ENCODE data around the gene SMIM14.
A peak's percentile ranks its signal among the peaks of the same experiment; 100 is the strongest.
"Not testable (repeated sequence)": the region's sequence is repeated elsewhere in the genome, so short reads cannot be mapped to it uniquely, and the experiment has no call there.

The SMIM14 gene

DNA sequence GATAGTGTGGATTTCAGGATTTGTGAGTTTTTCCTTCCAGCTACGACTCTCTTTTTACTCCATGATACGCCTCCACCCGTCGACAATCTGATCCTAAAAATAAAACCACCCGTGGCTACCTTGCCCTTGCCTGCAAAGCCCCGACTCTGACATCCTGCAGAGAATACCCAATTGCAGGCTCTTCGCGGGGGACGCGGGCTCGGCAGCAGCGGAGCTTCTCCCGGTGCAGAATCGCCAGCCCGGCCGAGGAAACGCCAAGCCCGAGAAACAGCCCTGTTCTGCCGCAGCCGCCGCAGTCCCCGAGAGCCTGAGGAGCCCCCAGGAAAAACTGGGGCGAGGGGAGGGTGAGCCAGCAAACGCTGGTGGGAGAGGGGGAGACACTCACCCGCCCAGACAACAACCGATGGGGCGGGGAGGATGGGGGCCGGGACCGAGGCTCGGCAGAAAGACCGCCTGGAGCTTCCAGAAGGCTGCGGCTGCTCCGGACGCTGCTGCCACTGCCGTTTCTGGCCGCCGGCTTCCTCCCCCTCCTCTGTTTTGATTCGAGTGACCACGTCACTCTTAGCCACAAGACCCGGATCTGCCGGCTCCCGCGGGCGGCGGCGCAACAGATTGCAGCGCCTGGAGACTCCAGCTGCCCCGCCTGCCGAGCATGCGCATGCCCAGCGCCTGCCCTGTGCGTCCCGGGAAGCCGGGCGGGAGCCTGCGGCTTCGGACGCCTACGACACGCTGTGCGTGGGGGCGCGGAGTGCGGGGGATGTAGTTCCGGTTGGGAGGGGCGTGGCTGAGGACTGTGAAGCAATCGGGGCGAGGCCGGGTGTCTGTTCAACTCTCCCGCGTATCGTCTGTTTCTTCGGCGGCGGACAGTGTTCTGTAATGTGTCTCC, at the start of gene SMIM14:
SMIM14 (minus strand) TSS at position 512 of the 886 bp plus-strand sequence. CDS start 33,720 bp downstream, outside the sequence.
- peak; percentile 98 for DNase-seq (ENCODE audit: low spot score)

DNA sequence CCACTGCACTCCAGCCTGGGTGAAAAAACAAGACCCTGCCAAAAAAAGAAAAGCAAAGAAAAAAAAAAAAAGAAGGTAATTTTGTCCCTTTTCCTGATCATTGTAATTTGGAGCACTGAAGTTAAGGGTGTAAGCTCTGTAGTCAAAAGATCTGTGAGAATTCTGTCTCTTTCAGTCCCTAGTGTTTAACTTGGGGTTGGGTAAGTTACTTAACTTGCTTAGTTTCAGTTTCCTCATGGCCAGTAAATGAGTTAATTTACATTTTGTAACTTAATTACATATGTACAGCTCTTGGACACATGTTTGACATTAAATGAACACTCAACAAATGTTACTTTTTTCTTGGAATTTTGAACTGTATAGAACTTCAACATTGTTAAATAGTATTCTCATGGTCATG, 48.3 kb upstream of the SMIM14 start:
- DNase-seq (ENCODE audit: low spot score): no peak

DNA sequence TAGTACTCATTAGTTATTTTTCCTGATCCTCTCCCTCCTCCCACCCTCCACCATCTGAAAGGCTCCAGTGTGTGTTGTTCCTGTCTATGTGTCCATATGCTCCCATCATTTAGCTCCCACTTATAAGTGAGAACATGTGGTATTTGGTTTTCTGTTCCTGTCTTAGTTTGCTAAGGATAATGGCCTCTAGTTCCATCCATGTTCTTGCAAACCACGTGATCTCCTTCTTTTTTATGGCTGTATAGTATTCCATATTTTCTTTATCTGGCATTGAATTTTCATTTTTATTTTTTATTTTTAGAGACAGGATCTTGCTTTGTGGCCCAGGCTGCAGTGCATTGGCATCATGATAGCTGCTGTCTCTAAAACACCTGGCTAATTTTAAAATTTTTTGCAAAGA, 47.3 kb upstream of the SMIM14 start:
- no peak for DNase-seq (ENCODE audit: low spot score)

- DNase-seq (ENCODE audit: low spot score): no peak
These were observed 43.5 kb upstream of the SMIM14 start for GRCh38 chr4:39682138-39682537.

- DNase-seq (ENCODE audit: low spot score): not testable (repeated sequence)
These were observed 42.3 kb upstream of the SMIM14 start for GRCh38 chr4:39681003-39681402.

GRCh38 chr4:39675681-39676080, 37.0 kb upstream of the SMIM14 start:
- not testable (repeated sequence) for DNase-seq (ENCODE audit: low spot score)

GRCh38 chr4:39670296-39670695, 31.6 kb upstream of the SMIM14 start:
- DNase-seq (ENCODE audit: low spot score): not testable (repeated sequence)

DNA sequence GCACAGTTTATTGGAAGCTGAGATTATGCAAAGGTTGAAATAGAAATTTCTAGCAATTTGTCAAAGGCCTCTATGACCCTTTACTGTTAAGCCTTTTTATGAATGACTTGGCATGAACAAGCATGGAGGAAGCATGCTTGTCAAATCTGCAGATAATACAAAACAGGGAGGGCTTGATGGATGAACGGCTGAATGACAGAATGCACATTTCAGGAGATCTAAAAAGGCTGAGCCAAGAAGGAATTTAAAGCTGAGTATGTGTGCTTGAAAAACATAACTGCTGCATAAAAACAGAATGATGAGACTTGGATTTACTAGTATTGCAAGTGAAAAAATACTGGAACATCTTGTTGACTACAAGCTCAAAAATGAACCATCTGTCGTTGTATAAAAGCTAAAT, 30.2 kb upstream of the SMIM14 start:
- DNase-seq (ENCODE audit: low spot score): no peak

DNA sequence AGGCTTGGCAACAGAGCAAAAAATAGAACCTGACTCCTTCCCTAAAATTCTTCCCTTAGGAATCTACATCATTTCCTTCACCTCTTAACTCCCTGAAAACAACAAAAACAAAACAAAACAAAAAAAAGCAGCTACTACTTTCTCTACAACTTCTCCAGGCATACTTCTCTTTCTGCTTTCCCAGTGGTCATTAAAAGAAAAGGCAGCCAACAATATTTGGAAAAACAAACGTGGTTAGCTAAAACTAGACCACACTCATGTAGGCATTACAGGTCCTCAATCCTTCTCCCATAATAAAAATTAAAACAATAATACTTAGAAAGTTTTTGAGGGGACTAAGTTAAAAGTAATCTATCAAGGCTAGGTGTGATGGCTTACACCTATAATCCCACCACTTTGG, 29.0 kb upstream of the SMIM14 start:
- no peak for DNase-seq (ENCODE audit: low spot score)

- no peak for DNase-seq (ENCODE audit: low spot score)
These were observed 26.4 kb upstream of the SMIM14 start for GRCh38 chr4:39664828-39665731.

- no peak for DNase-seq (ENCODE audit: low spot score)
These were observed 24.0 kb upstream of the SMIM14 start for GRCh38 chr4:39662683-39663082.

GRCh38 chr4:39660757-39661156, 22.1 kb upstream of the SMIM14 start:
- DNase-seq (ENCODE audit: low spot score): no peak

DNA sequence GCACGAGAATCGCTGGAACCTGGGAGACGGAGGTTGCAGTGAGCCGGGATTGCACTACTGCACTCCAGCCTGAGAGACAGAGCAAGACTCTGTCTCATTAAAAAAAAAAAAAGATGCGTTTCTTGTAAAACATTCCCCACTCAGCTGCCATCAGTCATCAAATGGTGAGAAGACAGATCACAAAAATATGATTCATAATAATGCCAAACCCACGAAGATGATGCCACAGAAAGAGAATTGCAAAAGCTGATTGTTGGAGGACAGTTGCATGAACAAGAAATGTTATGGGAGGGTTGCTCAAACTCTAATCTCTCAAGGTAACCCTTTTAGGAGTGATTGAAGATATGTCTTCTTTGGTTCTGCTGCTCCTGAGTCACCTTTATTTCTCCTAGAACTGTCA, 21.4 kb upstream of the SMIM14 start:
- DNase-seq (ENCODE audit: low spot score): no peak

- DNase-seq (ENCODE audit: low spot score): no peak
These were observed 20.1 kb upstream of the SMIM14 start for GRCh38 chr4:39658756-39659155.

GRCh38 chr4:39657465-39657864, 18.8 kb upstream of the SMIM14 start:
- no peak for DNase-seq (ENCODE audit: low spot score)

DNA sequence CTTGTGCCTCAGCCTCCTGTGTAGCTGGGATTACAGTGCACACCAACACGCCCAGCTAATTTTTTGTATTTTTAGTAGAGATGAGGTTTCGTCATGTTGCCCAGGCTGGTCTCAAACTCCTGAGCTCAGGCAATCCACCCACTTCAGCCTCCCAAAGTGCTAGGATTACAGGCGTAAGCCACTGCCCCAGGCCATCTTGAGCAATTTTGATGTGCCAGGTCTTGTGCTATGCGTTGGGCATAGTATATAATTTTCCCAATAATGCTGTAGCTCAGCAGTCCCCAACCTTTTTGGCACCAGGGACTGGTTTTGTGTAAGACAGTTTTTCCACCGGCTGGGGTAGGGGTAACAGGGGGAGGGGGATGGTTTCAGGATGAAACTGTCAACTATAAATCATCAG, 18.0 kb upstream of the SMIM14 start:
- DNase-seq (ENCODE audit: low spot score): not testable (repeated sequence)

DNA sequence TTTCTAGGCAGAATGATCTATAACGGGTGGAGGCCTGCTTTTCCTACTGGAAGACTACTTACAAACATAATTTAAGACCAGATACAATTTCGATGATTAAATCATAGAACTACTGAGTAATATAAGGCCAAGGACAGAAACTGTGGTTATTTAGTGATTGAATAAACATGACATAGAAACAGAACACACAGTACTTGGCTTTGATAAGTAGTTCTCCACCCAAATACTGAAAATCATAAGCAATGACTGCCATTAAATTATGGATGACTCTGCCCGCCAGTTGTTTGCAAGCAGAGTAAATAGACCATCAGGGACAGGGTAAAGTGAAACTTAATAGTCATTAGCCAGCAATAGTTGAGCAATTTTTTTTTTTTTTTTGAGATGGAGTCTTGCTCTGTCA, 17.2 kb upstream of the SMIM14 start:
- DNase-seq (ENCODE audit: low spot score): no peak

- no peak for DNase-seq (ENCODE audit: low spot score)
These were observed 16.5 kb upstream of the SMIM14 start for GRCh38 chr4:39655211-39655610.

DNA sequence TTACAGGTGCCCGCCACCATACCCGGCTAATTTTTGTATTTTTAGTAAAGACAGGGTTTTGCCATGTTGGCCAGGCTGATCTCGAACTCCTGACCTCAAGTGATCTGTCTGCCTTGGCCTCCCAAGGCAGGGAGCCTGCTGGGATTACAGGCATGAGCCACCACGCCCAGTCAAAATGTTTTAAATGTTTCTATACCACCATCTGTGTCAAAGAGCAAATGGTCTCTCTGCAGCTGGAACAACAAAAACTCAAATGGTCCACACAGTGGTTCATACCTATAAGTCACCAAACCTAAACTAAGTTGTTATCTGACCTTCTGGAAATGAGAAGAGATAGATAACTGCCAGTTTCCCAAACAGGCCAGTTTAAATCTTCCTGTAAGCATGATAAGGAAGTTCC, 12.9 kb upstream of the SMIM14 start:
- not testable (repeated sequence) for DNase-seq (ENCODE audit: low spot score)

DNA sequence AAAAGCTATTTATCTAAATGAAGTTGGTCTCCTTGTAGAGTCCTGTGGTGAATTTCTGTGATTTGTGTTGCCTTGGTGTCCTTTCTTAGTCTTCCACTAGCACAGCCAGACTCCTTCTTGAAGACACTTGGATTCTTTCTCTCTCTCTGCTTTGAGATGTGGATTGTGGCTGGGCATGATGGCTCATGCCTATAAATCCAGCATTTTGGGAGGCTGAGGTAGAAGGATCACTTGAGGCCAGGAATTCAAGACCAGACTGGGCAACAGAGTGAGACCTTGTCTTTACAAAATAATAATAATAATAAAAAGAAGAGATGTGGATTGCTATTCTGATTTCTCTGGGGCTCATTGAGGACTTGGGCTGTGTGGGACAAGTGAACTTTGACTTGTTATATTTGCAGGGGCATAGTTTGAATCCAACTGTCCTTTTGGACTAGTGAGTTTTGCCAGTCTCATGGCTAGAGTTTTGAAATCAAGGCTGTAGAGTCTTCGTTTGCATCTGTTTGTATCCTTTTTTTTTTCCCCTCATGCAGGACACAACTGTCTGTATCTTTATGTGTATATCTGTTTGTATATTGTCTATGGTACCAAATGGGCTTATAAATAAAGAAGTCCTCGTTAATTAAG, 11.1 kb upstream of the SMIM14 start:
- DNase-seq (ENCODE audit: low spot score): no peak

GRCh38 chr4:39648827-39649558, 10.3 kb upstream of the SMIM14 start:
- no peak for DNase-seq (ENCODE audit: low spot score)

GRCh38 chr4:39648213-39648612, 9.5 kb upstream of the SMIM14 start:
- no peak for DNase-seq (ENCODE audit: low spot score)
